Measurements from ENCODE around the gene BAHCC1.

The BAHCC1 gene

DNA sequence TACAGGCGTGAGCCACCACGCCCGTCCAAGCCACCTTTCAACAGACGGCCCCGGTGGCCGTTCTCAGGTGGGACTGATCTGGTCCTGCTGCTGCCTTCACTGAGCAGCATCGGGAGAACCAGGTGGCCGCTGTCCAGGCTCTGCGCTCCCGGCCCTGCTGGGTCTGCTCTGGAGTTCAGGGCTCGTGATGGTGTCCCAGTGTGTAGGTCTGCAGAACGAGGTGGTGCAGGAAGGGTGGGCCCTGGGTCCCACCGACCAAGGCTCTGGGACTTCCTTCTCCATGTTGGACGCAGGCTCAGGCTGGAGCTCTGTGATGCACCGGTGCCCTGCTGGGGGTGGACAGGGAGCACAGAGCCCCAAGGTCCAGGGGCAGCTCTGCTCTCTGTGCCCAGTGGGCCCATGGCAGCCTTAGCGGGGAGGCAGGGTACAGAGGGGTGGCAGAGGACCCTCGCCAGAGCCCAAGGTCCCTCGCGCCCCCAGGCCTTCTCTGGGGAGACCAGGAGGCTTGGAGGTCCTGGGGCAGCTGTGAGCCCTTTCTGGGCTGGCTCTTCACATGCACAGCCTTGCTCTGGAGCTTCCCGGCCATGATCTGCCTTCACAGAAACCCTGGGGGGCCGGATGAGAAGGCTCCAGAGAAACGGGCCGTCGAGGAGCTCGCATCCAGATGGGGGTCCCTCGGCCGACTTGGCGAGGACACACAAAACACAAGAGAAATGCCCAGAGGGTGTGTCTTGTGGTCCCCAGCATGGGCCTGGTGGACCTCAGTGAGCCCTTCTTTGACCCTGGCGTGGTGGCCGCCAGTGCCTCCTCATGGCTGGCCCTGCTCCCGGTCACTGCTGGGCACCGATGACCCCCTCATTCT lies 26.9 kb upstream of the BAHCC1 start:
- no peak for DNase-seq

- DNase-seq = no peak
These were observed 25.0 kb upstream of the BAHCC1 start for GRCh38 chr17:81370294-81370693.

GRCh38 chr17:81371910-81372760 lies 23.1 kb upstream of the BAHCC1 start:
- DNase-seq = no peak

DNA sequence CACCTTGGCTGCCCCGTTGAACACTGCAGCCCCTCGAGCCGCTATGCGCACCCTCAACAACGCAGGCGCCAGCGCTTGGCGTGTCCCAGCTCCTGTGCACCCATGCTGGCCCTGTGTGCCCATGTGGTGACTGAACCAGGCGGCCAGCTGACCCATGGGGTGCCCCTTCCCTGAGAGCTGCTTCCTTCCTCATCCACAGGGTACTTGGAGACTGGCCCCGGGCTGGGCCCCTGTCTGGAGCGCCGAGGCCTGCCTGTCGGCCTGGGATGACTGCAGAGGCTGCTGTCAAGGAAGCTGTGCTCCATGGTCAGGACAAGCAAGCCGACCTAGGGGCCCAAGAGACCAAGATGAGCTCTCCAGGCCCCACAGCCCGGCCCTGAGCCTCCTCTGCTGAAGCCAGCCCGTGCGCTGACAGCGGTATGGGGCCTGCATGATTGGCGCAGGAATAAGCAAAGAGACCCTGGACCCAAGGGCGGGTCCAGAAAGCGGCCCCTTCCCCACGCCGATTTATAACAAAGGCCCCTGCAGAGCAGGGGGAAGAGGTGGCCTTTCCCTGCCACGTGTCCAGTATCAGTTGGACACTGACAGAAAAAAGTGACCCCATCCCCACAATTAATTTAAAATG lies 21.6 kb upstream of the BAHCC1 start:
- DNase-seq = no peak

DNA sequence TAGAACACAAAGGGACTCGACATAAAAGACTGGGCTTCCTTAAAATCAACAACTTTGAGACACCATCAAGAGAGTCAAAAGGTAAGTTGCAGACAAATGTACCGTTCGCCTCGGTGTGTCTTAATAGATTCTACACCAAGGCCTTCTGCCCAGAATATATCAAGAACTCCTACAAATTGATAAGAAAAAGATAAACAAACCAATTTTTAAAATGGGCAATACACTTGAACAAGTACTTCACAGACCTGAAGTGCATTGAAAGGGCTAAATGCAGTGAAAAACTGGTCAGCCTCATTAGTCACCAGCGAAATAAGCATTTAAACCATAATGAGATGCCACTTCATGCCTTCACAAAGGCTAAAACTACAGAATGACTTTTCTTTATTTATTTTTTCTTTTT lies 20.4 kb upstream of the BAHCC1 start:
- no peak for DNase-seq

DNA sequence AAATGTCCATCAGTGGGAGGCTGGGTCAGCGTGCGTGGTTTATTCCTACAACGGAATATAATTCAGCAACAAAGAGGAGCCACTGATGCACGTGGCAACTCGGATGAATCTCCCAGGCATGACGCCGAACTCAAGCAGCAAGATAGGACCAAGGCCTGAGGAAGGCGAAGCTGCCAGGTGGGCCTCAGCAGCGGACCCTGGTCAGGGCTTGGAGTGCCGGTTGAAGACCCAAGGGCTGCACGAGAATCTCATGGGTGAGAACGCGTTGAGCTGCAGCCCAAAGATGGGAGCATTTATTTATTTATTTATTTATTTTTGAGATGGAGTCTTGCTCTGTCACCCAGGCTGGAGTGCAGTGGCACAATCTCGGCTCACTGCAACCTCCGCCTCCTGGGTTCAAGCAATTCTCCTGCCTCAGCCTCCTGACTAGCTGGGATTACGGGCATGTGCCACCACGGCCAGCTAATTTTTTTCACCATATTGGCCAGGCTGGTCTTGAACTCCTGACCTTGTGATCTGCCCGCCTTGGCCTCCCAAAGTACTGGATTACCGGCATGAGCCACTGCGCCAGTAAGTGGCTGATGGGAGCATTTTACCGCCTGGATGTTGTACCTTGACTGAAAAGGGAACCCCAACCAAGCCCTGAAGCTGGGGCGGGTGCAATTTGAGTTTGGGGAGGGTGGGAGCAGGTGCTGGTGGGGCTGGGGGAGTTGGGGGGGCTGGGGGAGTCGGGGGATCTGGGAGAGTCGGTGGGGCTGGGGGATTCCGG lies 18.1 kb upstream of the BAHCC1 start:
- no peak for DNase-seq

- DNase-seq = no peak
These were observed 16.2 kb upstream of the BAHCC1 start for GRCh38 chr17:81378941-81379511.

DNA sequence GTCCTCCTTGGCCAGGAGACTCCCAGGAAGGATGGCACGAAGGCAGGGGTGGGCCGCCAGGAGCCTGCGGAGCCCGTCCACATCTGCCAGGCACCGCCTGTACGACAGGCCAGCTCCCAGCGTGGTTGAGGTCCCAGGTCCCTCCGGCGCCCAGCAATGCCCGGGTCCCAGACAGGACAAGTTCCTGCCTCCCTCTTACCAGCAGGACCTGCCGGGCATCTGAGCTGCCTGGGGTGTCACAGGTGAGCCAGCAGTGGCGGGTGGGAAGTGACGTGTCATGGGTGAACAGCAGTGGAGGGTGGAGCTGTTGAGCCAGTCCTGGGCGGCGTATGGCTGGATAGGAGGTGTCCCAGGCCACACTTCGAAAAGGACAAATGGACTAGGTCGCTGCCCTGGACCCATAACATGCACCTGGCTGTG lies 15.7 kb upstream of the BAHCC1 start:
- DNase-seq = no peak

GRCh38 chr17:81380131-81380530 lies 15.1 kb upstream of the BAHCC1 start:
- no peak for DNase-seq

DNA sequence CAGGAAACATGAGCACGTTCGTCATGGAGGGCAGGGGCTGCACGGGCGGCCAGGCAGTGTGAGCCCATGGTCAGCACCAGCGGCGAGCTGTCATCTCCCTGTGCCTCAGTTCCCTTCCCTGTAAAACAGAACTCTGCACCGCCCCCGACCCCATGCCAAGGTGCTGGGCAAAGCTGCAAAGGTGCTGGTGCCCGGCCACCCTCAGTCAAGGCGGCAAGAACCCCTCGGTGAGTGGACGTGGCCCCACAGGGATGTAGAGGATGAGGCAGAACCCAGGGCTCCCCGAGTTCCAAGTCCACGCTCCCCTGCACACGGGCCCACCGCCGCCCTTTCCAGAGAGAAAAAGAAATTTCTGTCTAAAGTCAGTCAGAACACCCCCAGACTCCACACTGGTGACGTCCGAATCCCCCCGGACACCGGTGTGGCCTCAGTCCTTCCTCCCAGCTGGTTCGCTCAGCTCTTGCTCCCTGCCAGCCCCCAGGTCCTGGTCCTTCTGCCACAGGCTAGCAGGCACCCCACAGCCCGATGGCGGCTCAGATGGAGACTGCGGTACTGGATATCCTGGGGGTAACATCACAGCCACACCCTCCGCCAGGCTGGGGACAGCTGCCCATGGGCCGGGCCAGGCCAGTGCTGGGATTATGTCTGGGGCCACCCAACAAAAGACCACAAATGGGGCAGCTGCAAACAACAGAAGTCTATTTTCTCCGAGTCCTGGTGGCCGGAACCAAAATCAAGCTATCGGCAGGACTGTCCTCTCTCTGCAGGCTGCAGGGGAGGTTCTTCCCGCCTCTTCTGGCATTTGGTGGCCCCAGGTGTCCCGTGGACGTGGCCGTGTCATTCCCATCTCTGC lies 14.4 kb upstream of the BAHCC1 start:
- no peak for DNase-seq

GRCh38 chr17:81381632-81382577 lies 13.4 kb upstream of the BAHCC1 start:
- no peak for DNase-seq

- DNase-seq = no peak
These were observed 12.4 kb upstream of the BAHCC1 start for GRCh38 chr17:81382851-81383250.

- no peak for DNase-seq
These were observed 11.5 kb upstream of the BAHCC1 start for GRCh38 chr17:81383504-81384421.

- no peak for DNase-seq
These were observed 10.3 kb upstream of the BAHCC1 start for GRCh38 chr17:81384929-81385319.

DNA sequence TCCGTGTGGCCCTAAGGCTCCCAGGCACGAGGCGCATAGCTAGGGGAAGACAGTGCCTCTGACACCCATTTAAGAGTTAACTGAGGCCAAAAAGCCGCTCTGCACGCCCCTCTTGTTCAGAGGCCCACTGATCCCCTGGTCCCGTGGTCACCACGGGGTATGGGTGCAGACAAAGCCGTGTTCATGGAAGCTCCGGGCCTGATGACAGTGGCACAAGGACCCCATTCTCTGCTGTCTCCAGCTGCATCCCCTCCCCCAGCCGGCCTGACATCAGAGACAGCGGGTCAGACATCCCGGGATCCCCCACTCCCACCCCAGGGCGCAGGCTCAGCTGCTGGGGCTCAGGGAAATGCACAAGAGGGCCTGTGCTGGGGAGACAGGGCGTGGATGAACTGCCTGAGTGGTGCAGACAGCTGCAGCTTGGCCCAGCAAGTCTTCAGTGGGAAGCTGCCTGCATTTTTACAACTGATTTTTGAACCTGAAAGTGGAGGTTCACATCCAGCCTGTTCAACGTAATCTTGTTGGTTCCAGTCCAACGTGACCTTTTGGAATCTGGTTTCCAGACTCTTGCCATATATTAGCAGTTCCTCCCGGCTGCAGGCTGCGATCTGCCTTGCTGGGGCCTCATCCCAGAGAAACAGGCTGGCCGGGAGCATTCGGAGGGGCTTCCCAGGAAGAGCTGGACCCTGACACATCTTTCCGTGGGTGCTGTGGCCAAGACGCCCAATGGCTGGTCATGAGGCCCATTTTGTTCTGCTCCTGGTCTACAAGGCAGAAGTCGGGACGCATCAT lies 9.7 kb upstream of the BAHCC1 start:
- no peak for DNase-seq

GRCh38 chr17:81386141-81386645 lies 9.1 kb upstream of the BAHCC1 start:
- no peak for DNase-seq

- DNase-seq = no peak
These were observed 8.6 kb upstream of the BAHCC1 start for GRCh38 chr17:81386646-81387099.
